ENCODE results near the gene GRK7.
A peak's percentile ranks its signal among the peaks of the same experiment; 100 is the strongest.
"Not testable (repeated sequence)": the region's sequence is repeated elsewhere in the genome, so short reads cannot be mapped to it uniquely, and the experiment has no call there.

The GRK7 gene

DNA sequence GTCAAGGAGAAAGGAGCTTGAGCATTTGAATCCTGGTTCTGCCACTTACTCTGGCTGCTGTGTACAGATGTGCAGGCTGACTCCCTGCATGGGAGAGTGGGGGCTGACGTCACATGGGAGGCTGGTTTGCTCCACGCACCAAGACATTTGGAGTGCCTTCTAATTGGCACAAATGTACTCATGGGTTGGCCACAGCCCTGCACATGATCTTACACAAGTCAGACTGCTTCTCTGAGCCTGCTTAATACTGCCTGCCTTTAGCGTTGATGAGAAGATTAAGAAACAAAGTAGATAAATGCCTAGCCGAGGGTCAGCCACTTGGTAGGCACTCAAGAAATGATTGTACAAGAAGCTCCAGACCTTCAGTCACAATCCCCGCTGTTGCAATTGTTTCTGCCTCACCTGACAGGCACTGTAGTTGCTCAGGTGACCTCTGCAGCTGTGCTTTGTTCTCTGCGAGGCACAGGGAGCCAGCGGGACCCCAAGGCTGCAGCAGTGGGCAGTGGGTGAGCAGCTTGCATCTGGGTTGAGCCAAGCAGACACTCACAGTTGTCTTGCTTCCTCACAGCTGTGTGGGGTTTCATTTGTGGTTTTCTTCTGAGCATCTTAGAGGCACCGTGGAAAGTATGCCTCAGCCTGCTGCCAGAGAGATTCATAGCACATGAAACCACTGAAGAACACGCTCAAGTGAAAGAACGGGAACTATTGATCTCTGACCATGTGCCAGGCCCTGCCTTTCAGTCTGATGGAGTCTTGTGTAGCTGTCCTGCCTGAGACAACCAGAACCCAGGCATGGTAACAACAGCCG is 33.1 kb downstream of the GRK7 start:
- peak; percentile 50 to 60 for DNase-seq

DNA sequence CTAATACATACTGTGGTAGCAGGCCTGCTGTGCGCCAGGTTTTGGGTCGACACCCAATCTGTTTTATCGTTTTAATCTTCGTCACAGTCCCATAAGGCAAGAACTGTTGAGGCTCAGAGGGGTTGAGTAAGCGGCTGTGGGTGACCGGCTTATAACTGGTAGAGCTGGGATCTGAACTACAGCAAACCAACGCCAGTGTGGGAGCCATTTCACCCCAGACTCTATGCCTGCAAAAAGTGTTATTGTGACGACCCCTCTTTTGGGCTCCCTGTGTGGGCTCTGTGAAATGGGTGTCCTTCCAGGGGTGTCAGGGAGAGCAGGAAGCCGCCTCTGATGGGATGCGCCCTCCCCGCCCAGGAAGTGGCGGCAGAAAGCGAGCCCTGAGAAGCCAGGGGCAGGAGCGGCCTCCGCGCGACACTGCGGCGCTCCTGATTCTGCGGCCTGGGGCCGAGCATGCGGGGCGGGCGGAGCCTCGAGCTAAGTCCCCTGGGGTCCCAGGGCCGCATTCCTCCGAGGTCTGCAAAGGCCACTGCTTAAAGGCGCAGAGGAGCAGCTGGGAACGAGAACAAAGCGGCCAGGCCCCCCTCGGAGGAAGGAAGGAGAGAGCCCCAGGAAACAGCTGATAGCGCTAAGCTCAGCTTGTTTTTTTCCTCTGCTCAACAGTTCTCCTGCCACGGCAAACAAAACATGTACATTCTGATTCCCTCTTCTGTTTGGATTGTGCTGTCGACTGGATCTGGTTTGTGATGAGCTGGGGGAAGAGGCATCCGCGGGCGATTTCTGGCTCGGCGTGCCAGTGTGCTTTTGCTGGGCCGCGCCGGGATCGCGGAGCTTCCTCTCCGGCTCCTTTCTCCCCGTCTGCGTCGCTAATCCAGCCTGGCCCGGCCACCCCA is 33.9 kb downstream of the GRK7 start:
- DNase-seq: peak; percentile 17 to 39

DNA sequence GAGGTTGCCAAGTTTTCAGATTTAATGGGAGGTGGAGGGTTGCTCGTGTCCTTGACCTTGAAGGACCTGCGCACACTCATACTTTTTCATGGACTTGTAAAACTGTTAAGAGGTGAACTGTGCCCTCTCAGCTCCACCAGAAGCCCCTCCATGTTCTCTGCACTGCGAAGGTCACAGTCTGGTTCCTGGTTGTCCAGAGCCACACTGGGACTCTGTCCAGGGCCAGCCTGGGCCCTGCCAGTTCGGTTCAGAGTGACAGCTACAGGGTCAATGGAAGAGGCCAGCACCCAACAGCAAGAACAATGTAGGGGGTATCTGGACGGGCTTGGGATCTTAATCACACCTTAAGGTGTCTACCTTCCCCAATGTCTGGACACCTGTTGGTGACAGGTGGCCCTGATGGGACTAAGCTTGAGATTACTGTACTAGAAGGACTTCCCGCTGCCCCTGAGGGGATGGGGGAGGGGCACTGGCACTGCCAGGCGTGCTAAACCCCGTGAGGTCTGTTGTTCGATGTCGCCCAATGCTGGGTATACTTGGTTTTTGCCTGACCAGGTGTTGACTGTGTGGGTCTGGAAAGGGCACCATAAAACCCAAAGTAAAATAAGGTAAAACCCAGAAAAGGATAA is 34.7 kb downstream of the GRK7 start:
- no peak for DNase-seq

DNA sequence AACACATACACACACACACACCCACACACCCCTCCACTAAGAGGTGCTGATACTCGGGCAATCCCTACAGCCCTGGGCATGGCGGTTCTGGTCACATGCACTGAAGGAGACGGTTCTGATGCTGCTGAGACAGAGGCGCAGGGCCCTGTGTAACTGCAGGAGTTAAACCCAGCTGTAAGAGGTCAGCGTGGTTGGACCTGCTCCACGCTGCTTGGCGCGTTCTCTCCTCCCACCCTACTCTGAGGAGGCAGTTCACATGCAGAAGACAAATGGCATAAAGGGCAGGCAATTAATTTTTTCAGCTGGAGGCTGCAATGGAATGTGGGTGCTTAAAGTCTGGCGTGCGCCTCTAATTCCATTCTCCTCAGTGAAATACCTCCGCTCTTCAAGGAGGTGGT is 35.2 kb downstream of the GRK7 start:
- no peak for DNase-seq

DNA sequence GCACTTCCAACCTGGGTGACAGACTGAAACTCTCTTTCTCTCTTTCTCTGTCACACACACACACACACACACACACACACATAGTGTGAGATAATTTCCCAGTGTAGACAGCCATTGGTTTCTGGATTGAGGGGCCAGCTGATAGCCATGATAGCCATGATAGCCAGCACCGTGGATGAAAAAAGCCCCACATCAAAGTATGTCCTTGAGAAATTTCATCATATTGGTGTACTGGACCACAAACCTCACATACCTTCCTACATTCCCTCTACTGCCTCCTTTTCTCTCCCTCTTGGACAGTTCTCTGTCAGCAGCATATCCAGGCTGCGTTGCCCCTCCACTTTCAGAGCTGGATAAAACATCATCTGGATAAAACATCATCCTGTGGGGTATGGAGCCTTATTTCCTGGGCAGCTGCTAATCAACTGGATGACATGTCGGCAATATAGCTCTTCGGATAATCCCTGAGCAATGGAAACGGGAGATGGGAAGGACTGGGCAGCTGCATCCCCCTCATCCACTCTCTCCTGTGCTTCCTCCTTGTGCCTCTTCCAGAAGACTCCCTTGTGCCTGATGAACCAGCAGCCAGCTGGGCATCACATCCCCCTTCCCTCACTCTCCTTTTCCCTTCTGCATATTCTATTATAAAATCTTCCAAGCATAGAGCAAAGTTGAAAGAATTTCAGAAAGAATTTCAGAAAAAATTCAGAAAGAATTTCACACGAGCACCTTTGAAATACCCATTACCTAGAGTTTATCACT is 39.3 kb downstream of the GRK7 start:
- DNase-seq: no peak

DNA sequence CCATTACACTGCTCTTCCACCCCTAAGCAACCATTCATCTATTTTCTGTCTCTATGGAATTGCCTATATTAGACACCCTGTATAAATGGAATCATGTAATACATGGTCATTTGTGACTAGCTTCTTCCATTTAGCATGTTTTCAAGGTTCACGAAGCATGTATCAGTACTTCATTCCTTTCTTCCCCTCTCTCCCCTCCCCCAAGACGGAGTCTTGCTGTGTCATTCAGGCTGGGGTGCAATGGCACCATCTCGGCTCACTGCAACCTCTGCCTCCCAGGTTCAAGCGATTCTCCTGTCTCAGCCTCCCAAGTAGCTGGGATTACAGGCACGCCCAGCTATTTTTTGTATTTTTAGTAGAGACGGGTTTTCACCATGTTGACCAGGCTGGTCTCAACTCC is 40.3 kb downstream of the GRK7 start:
- not testable (repeated sequence) for DNase-seq

DNA sequence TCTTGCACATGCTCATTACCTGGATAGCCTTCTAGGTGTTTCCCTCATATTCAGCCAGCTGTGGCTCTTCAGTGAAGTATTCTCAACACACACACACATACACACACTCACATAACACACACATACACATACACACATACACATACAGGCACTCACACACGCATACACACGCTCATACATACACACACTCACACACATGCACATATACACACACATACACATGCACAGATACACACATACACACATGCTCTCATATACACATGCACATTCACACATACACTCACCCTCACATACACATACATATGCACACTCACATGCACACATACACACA is 41.2 kb downstream of the GRK7 start:
- no peak for DNase-seq

DNA sequence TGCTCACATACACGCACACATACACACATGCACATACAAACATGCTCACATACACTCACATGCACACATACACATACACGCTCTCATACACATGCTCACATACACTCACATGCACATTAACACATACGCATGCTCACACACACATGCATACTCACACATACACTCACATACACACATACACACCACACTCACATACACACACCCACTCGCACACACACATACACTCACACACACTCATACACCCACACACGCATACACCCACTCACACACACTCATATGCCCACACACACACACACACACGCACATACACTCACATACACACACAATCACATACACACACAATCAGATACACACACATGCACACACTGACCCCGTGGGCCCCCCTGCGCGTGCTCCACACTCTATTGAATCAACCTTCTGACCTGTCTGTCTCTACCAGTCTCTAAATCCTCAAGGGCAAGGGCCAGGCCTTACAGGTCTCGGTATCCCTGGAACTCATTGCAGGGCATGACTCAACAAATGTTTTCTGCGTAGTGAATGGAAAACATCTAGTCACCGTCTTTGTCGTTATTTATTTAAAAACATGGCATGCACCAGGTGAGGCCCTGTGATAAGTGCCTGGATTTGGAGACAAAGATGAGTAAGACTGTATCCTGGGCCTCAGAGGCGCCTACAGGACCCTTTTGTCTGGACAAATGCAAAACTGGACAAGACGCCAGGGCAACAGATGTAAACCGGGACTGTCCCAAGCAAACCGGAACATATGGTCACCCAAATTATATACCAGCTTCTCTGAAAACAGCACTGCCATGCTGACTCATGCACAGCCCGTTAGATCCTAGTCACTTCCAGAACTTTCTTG is 41.8 kb downstream of the GRK7 start:
- DNase-seq: no peak

DNA sequence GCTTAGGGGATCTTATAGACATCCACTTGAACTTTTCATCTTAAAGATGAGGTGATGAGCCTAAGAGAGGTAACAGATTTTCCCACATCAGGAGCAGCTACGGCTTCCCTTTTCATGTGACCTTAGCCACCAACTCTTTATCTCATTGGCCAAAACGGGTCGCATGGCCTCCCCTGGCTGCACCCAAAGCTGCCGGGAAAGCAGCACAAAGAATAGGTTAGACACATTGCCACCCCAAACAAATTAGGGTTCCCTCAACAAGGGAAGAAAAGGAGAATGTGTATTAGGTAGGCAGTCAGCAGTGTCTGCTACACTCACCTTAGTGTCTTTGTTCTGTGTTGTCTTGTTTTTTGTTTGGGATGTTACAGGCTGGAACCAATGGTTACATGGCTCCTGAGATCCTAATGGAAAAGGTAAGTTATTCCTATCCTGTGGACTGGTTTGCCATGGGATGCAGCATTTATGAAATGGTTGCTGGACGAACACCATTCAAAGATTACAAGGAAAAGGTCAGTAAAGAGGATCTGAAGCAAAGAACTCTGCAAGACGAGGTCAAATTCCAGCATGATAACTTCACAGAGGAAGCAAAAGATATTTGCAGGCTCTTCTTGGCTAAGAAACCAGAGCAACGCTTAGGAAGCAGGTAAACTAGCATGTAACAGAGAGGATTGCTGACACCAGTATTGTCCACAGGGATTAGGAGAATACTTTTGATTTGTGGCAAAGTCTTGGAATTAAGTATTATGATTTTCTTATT is 44.2 kb downstream of the GRK7 start:
- no peak for DNase-seq

DNA sequence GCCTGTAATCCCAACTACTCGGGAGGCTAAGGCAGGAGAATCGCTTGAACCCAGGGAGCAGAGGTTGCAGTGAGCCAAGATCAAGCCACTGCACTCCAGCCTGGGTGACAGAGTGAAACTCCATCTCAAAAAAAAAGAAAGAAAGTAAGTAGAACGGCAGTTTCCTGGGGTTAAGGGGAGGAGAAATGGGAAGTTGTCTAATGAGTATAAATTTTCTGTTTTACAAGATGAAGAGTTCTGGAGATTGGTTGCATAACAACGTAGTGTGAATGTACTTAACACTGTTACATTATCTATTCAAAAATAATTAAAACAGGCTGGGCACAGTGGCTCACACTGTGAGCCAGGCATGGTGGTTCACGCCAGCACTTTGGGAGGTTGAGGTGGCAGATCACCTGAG is 45.4 kb downstream of the GRK7 start:
- DNase-seq: no peak

DNA sequence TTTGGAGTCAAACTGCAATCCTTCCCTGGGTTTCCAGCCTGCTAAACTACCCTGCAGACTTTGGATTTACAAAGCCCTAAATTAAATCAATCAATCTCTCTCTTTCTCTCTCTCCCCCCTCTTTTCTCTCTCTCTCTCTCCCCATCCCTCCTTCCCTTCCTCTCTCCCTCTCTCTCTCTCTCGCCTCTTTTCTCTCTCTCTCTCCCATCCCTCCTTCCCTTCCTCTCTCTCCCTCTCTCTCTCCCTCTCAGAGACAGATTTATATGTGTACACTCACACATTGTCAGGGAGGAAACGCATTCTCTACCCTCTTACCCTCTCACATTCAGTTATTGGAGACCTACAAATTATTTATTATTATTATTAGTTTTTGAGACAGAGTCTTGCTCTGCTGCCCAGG is 47.0 kb downstream of the GRK7 start:
- no peak for DNase-seq

DNA sequence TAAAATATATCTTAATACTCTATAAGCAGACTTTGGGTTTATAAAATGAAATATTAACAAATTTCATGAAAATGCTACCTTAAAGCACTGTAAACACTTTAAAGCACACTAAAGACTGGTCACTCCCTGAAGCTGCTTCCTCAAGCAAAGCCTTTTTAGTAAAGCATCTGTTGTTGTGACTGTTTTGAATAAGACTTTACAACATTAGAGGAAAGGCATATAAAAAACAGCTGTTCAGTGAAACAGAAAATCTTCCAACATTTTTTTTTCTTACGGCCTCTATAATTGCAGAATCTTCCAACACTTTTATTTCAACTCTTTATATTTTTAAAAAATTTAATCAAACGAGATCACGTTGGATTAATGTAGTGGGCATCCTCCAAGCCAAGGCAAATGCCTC is 48.1 kb downstream of the GRK7 start:
- DNase-seq: no peak

DNA sequence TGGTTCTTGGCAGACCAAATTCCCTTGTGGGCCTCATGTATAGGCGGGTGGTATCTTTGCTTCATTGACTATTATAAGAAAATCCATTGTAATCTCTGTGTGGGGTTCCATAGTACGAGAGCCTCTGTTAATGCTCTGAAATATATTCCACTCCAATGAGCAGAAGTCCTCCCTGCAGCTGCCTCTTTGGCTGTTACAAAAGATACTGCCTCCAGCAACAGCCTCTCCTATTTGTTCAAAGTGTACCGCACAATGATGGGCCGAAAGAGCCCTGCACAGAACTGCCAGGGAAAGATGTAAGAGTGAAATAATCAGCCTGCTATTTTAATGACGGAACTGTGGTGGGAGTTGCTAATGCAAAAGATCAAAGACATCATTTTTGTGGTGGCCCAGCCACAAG is 48.9 kb downstream of the GRK7 start:
- no peak for DNase-seq

DNA sequence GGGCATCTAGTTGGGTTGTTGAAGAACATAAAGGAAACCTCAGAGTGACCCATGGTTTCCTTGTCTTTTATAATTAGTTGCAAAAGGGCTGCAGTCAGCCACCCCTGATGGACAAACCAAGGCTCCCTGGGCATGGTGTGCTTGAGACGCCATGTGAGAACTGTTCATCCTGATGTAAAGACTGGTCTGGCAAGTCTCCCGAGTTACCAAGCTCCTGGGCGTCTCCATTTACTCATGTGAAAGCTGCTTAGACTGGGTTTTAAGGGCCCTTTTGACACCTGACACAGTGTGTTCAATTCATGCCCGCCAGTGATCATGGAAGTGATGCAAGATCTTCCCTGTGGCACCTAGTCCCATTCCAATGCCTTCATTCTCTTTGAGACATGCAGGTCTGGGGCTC is 49.4 kb downstream of the GRK7 start:
- DNase-seq: no peak
